GM12801 (cell line): ENCODE results near the gene HILPDA.

Experiments
- CTCF ChIP-seq: IDR thresholded peaks from one replicate; pipeline ENCODE4 v1.5.1; 2011; ENCODE audit warnings: control low read depth; ENCODE audit not compliant: insufficient read length; ENCODE audit errors: extremely low read depth

HILPDA gene

DNA sequence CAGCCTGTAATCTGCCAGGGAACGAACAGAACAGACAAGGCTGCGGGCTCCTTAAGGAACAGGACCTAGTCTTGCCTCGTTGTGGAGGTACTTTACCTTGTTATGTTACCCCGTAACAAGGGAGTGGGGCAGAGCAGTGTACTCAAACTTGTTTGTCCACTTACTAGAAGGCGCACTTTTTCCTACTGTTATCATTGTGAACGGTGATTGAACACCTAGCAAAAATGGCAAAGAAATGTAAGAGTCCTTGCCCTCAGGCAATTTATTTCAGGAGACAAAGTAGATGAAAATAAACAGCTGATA is 45.3 kb upstream of the HILPDA start:
- TF ChIP-seq CTCF, result no peak

GRCh38 chr7:128415217-128415785 is 40.4 kb upstream of the HILPDA start:
- no peak for TF ChIP-seq CTCF

- no peak for TF ChIP-seq CTCF
Observed at GRCh38 chr7:128417071-128417470, 38.6 kb upstream of the HILPDA start.

- no peak for TF ChIP-seq CTCF
Observed at GRCh38 chr7:128419257-128419656, 36.4 kb upstream of the HILPDA start.

DNA sequence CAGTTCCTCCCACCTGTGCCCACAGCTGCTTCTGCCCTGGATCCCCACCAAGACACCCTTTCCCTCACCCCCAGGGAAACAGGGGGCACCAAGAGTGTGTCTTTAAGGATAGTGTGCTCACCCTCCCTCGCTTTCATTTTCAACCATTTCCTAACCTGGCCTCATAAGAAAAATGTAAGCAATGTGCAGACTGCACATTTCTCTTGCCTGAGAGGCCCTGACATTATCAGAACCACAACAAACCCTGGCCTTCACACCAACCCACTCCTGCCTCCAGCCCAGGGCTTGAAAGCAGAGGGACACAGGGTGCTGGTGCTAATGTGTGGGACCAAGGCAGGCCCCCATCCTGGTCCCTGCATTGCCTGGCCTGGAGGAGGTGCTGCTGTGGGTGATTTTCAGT is 34.9 kb upstream of the HILPDA start:
- no peak for TF ChIP-seq CTCF

DNA sequence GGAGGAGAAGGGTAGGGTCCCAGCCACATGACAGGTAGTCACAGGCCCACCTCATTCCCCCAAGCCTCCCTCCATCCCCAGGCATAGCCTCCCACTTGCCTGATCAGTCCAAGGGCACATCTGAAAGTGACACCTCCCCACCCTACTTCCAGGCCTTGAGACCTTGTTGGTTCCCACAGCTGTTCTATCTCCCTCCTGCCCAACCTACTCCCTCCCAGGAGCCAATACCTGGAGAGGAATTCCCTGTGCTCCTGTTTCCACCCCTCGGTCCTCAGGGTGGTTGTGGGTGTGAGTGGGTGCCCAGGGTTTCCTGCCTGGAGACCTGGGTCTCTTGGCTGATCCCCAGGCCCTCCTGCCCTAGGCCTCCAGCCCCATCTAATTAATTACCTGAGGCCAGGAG is 34.3 kb upstream of the HILPDA start:
- TF ChIP-seq CTCF, result no peak

- TF ChIP-seq CTCF, result no peak
Observed at GRCh38 chr7:128422037-128422436, 33.6 kb upstream of the HILPDA start.

GRCh38 chr7:128422842-128423241 is 32.8 kb upstream of the HILPDA start:
- no peak for TF ChIP-seq CTCF
